T-helper 2 cell treated with Interferon-gamma antibody and Interleukin-4, amounts not matched to agents 5 μg/mL and 100 μg/mL, for 36 hours (primary cell): ENCODE measurements around the gene FKRP.
A peak's percentile ranks its signal among the peaks of the same experiment; 100 is the strongest.

Source experiments
- DNase-seq: peaks from one replicate; pipeline ENCODE4 v3.0.0; 2021; ENCODE audit warnings: low spot score
- H3K27ac Mint-ChIP-seq: one replicate; pipeline ENCODE4 v1.8.0; 2021; ENCODE audit warnings: mild to moderate bottlenecking, mixed read lengths
- H3K27me3 Mint-ChIP-seq: one replicate; pipeline ENCODE4 v1.8.0; 2021; ENCODE audit warnings: low read depth, mixed read lengths
- H3K36me3 Mint-ChIP-seq: one replicate; pipeline ENCODE4 v1.8.0; 2021; ENCODE audit warnings: low read depth, mixed read lengths
- H3K4me1 Mint-ChIP-seq: one replicate; pipeline ENCODE4 v1.8.0; 2021; ENCODE audit warnings: low read depth, mixed read lengths
- H3K4me3 Mint-ChIP-seq: one replicate; pipeline ENCODE4 v1.8.0; 2022; ENCODE audit warnings: mild to moderate bottlenecking, moderate library complexity, mixed read lengths
- H3K9me3 Mint-ChIP-seq: one replicate; pipeline ENCODE4 v1.8.0; 2021; ENCODE audit warnings: mixed read lengths

Gene FKRP

GRCh38 chr19:46724468-46724867 is 21.4 kb upstream of the FKRP start:
- no peaks in the 10 kb centered on the region for H3K9me3 Mint-ChIP-seq
- no peak for DNase-seq
- H3K27me3 Mint-ChIP-seq = no peaks in the 10 kb centered on the region
- H3K4me3 Mint-ChIP-seq = no peak overlapping the region
- H3K4me1 Mint-ChIP-seq = peaks cover 10% of the 10 kb centered on the region
- H3K27ac Mint-ChIP-seq = no peak overlapping the region
- peaks cover 50% of the 10 kb centered on the region for H3K36me3 Mint-ChIP-seq

- peaks cover 49% of the 10 kb centered on the region for H3K36me3 Mint-ChIP-seq
- H3K9me3 Mint-ChIP-seq = no peaks in the 10 kb centered on the region
- H3K27ac Mint-ChIP-seq = no peak overlapping the region
- H3K27me3 Mint-ChIP-seq = no peaks in the 10 kb centered on the region
- no peak for DNase-seq
- H3K4me3 Mint-ChIP-seq = no peak overlapping the region
- peaks cover 8% of the 10 kb centered on the region for H3K4me1 Mint-ChIP-seq
Measured at GRCh38 chr19:46725036-46725820, 20.6 kb upstream of the FKRP start.

GRCh38 chr19:46725859-46726393 is 19.9 kb upstream of the FKRP start:
- H3K27ac Mint-ChIP-seq = no peak overlapping the region
- no peak overlapping the region for H3K4me3 Mint-ChIP-seq
- H3K9me3 Mint-ChIP-seq = no peaks in the 10 kb centered on the region
- DNase-seq = no peak
- H3K4me1 Mint-ChIP-seq = peaks cover 8% of the 10 kb centered on the region
- no peaks in the 10 kb centered on the region for H3K27me3 Mint-ChIP-seq
- peaks cover 45% of the 10 kb centered on the region for H3K36me3 Mint-ChIP-seq

- Mint-ChIP-seq H3K4me1 (peaks cover 9% of the 10 kb centered on the region), H3K27ac (no peak overlapping the region), H3K9me3 (no peaks in the 10 kb centered on the region), H3K36me3 (peaks cover 46% of the 10 kb centered on the region), H3K27me3 (no peaks in the 10 kb centered on the region), H3K4me3 (no peak overlapping the region)
- no peak for DNase-seq
Measured at GRCh38 chr19:46726551-46726950, 19.3 kb upstream of the FKRP start.

GRCh38 chr19:46726971-46727501 is 18.8 kb upstream of the FKRP start:
- H3K4me3 Mint-ChIP-seq = no peak overlapping the region
- peaks cover 11% of the 10 kb centered on the region for H3K4me1 Mint-ChIP-seq
- H3K27ac Mint-ChIP-seq = no peak overlapping the region
- H3K9me3 Mint-ChIP-seq = no peaks in the 10 kb centered on the region
- peaks cover 46% of the 10 kb centered on the region for H3K36me3 Mint-ChIP-seq
- no peaks in the 10 kb centered on the region for H3K27me3 Mint-ChIP-seq
- no peak for DNase-seq

GRCh38 chr19:46727757-46728156 is 18.1 kb upstream of the FKRP start:
- Mint-ChIP-seq H3K27me3 (no peaks in the 10 kb centered on the region), H3K27ac (no peak overlapping the region), H3K9me3 (no peaks in the 10 kb centered on the region), H3K4me1 (peaks cover 9% of the 10 kb centered on the region), H3K36me3 (peaks cover 44% of the 10 kb centered on the region), H3K4me3 (no peak overlapping the region)
- no peak for DNase-seq

- Mint-ChIP-seq H3K36me3 (peaks cover 44% of the 10 kb centered on the region), H3K4me3 (no peak overlapping the region), H3K27me3 (no peaks in the 10 kb centered on the region), H3K27ac (peak overlapping the region; percentile 73), H3K4me1 (peaks cover 9% of the 10 kb centered on the region), H3K9me3 (no peaks in the 10 kb centered on the region)
- DNase-seq = no peak
Measured at GRCh38 chr19:46728208-46728607, 17.6 kb upstream of the FKRP start.

GRCh38 chr19:46728693-46729339 is 17.0 kb upstream of the FKRP start:
- H3K36me3 Mint-ChIP-seq = peaks cover 46% of the 10 kb centered on the region
- peaks cover 9% of the 10 kb centered on the region for H3K4me1 Mint-ChIP-seq
- no peak overlapping the region for H3K4me3 Mint-ChIP-seq
- H3K27ac Mint-ChIP-seq = peak overlapping the region; percentile 73
- H3K9me3 Mint-ChIP-seq = no peaks in the 10 kb centered on the region
- no peaks in the 10 kb centered on the region for H3K27me3 Mint-ChIP-seq
- peak; percentile 70 for DNase-seq

- Mint-ChIP-seq H3K27ac (no peak overlapping the region), H3K4me3 (no peak overlapping the region), H3K36me3 (peaks cover 47% of the 10 kb centered on the region)
Measured at GRCh38 chr19:46729696-46730095, 16.2 kb upstream of the FKRP start.

GRCh38 chr19:46730187-46730586 is 15.7 kb upstream of the FKRP start:
- peaks cover 11% of the 10 kb centered on the region for H3K4me1 Mint-ChIP-seq
- no peaks in the 10 kb centered on the region for H3K27me3 Mint-ChIP-seq
- no peak overlapping the region for H3K27ac Mint-ChIP-seq
- H3K4me3 Mint-ChIP-seq = no peak overlapping the region
- peaks cover 47% of the 10 kb centered on the region for H3K36me3 Mint-ChIP-seq
- DNase-seq = no peak
- no peaks in the 10 kb centered on the region for H3K9me3 Mint-ChIP-seq

More at GRCh38 chr19:46729696-46730095, 16.2 kb upstream of the FKRP start:
- no peak for DNase-seq
- Mint-ChIP-seq H3K27me3 (no peaks in the 10 kb centered on the region), H3K4me1 (peaks cover 11% of the 10 kb centered on the region), H3K9me3 (no peaks in the 10 kb centered on the region)

GRCh38 chr19:46730595-46730994 is 15.3 kb upstream of the FKRP start:
- H3K9me3 Mint-ChIP-seq = no peaks in the 10 kb centered on the region
- no peak overlapping the region for H3K27ac Mint-ChIP-seq
- H3K27me3 Mint-ChIP-seq = no peaks in the 10 kb centered on the region
- peaks cover 11% of the 10 kb centered on the region for H3K4me1 Mint-ChIP-seq
- no peak for DNase-seq
- H3K4me3 Mint-ChIP-seq = no peak overlapping the region
- peaks cover 44% of the 10 kb centered on the region for H3K36me3 Mint-ChIP-seq

- no peak for DNase-seq
- Mint-ChIP-seq H3K4me3 (no peak overlapping the region), H3K4me1 (peaks cover 11% of the 10 kb centered on the region), H3K9me3 (no peaks in the 10 kb centered on the region), H3K27ac (no peak overlapping the region), H3K36me3 (peaks cover 39% of the 10 kb centered on the region), H3K27me3 (no peaks in the 10 kb centered on the region)
Measured at GRCh38 chr19:46731007-46731501, 14.8 kb upstream of the FKRP start.

- Mint-ChIP-seq H3K36me3 (peaks cover 36% of the 10 kb centered on the region), H3K9me3 (no peaks in the 10 kb centered on the region), H3K27ac (peak overlapping the region; percentile 1), H3K27me3 (no peaks in the 10 kb centered on the region), H3K4me1 (peaks cover 11% of the 10 kb centered on the region), H3K4me3 (no peak overlapping the region)
- no peak for DNase-seq
Measured at GRCh38 chr19:46731584-46731983, 14.3 kb upstream of the FKRP start.
